Stomach (tissue), 9 donors: ENCODE measurements around the gene SMG1. TPM values are rescaled to one million over a fixed set of nuclear protein-coding genes. Genes with fewer than 3 reads are reported as not detected.

ENCODE experiments used
- DNase-seq, 2 donors: peaks; one replicate each; pipeline versions ENCODE4 v3.0.0 to v3.0.0-alpha.2; 2013 to 2019
- H3K27ac ChIP-seq, 5 donors: fragments of 200-600 bp in 4 of 5; sonication (generic) in 4 of 5; one replicate each; pipeline ENCODE4 v1.5.1; 2013 to 2019; ENCODE audit warnings: mild to moderate bottlenecking in 1 of 5, moderate library complexity in 1 of 5
- H3K27me3 ChIP-seq, 3 donors: fragments of 200-600 bp; sonication (generic); one replicate each; pipeline ENCODE4 v1.5.1; 2017 to 2019; ENCODE audit warnings: mixed run types in 1 of 3
- H3K36me3 ChIP-seq, 4 donors: fragments of 200-600 bp; sonication (generic); 1 replicate in 3 of 4; 2 replicates in 1 of 4; pipeline ENCODE4 v1.5.1; 2016 to 2019
- H3K4me1 ChIP-seq, 4 donors: fragments of 200-600 bp; sonication (generic); one replicate each; pipeline ENCODE4 v1.5.1; 2016 to 2019
- H3K4me3 ChIP-seq, 4 donors: fragments of 200-600 bp; sonication (generic) in 3 of 4; one replicate each; pipeline ENCODE4 v1.5.1; 2016 to 2019; ENCODE audit warnings: mild to moderate bottlenecking in 1 of 4
- H3K9me3 ChIP-seq, 4 donors: fragments of 200-600 bp; sonication (generic); one replicate each; pipeline ENCODE4 v1.5.1; 2016 to 2019
- CTCF ChIP-seq, 7 experiments: fragments of 450-650 bp in 4 of 7; fragments of 200-600 bp in 3 of 7; sonication (generic) in 3 of 7; IDR thresholded peaks; one replicate each; pipeline ENCODE4 v1.5.1; 2016 to 2019; ENCODE audit warnings: antibody characterized with exemption in 7 of 7, control low read depth in 2 of 7, mild to moderate bottlenecking in 1 of 7
- EP300 ChIP-seq: sonication (generic); formaldehyde crosslinking; IDR thresholded peaks from one replicate; pipeline ENCODE4 v1.6.1; 2017; ENCODE audit warnings: antibody characterized with exemption
- POLR2A ChIP-seq, 4 donors: fragments of 450-650 bp; IDR thresholded peaks; one replicate each; pipeline ENCODE4 v1.6.1; 2016; ENCODE audit warnings: antibody characterized with exemption in 4 of 4, control low read depth in 2 of 4, mild to moderate bottlenecking in 1 of 4, moderate library complexity in 1 of 4
- POLR2AphosphoS5 ChIP-seq, 3 donors: sonication (generic); formaldehyde crosslinking; IDR thresholded peaks; one replicate each; pipeline ENCODE4 v1.6.1; 2016; ENCODE audit warnings: antibody characterized with exemption in 3 of 3
- WGBS, 5 donors: extraction: QIAGEN DNeasy Blood & Tissue Kit in 3 of 5; methylation state at CpG; one replicate each; pipeline versions ENCODE4 v1.1.5 to v1.1.7; 2013 to 2018; 5-methylcytosine and 5-hydroxymethylcytosine counted together
- intact Hi-C: fragments of 100-400 bp; cut with DNase I; formaldehyde crosslinking; loops from one replicate; pipeline ENCODE4 v1.15.1; 2023; ENCODE audit warnings: low total_unique reads
- polyA plus RNA-seq, 3 donors: library from polyadenylated mRNA; stranded (reverse); fragments of 200-250 nt; gene quantifications; one replicate each; pipeline ENCODE4 v1.2.3, GENCODE V29; 2013
- total RNA-seq, 5 donors: library from RNA; depleted of rRNA; stranded (reverse); fragments of >200 nt; gene quantifications; one replicate each; pipeline versions ENCODE4 v1.1.0 to v1.2.3, GENCODE V29; 2014 to 2016
- donor health status: healthy with polysubstance abuse.
- donor health status: Bipolar disorder and iron deficiency.
- donor health status: healthy.

The SMG1 gene
- total and polyA plus RNA-seq, 8 donors: 3.8 to 135 (median 61.0) TPM

GRCh38 chr16:18833707-18834505 is 92.3 kb downstream of the SMG1 start:
- Histone ChIP-seq H3K27ac (no peak overlapping the region), H3K27me3 (no peaks in the 10 kb centered on the region), H3K36me3 (peaks cover 70 to 100% (median 100%) of the 10 kb centered on the region in 4 donors), H3K4me1 (no peaks in the 10 kb centered on the region), H3K4me3 (no peak overlapping the region), H3K9me3 (no peaks in the 10 kb centered on the region)
- TF ChIP-seq POLR2AphosphoS5 (IDR thresholded peaks at IDR 0.05) (no peak), CTCF (IDR thresholded peaks at IDR 0.05) (no peak), EP300 (no peak), POLR2A (IDR thresholded peaks at IDR 0.05) (no peak)
- DNase-seq: no peak
- intact Hi-C loops: no loop called here
- 88 to 93% (median 90%) methylated on average over 9 of the region's 9 CpGs for WGBS, 5 donors

GRCh38 chr16:18832613-18833012 is 93.6 kb downstream of the SMG1 start:
- DNase-seq: no peak
- intact Hi-C loops: no loop called here
- Histone ChIP-seq H3K4me1 (no peaks in the 10 kb centered on the region), H3K4me3 (no peak overlapping the region), H3K9me3 (no peaks in the 10 kb centered on the region), H3K27ac (no peak overlapping the region), H3K36me3 (peaks cover 65 to 100% (median 100%) of the 10 kb centered on the region in 4 donors), H3K27me3 (no peaks in the 10 kb centered on the region)
- TF ChIP-seq POLR2AphosphoS5 (IDR thresholded peaks at IDR 0.05) (no peak), EP300 (no peak), POLR2A (IDR thresholded peaks at IDR 0.05) (no peak), CTCF (IDR thresholded peaks at IDR 0.05) (no peak)
- WGBS, 5 donors: 85 to 95% (median 93%) methylated on average over 8 of the region's 8 CpGs

- H3K36me3 ChIP-seq: peaks cover 62 to 97% (median 97%) of the 10 kb centered on the region in 4 donors
- no peak overlapping the region for H3K27ac ChIP-seq
- no peaks in the 10 kb centered on the region for H3K9me3 ChIP-seq
- H3K4me1 ChIP-seq: no peaks in the 10 kb centered on the region
- TF ChIP-seq POLR2AphosphoS5 (IDR thresholded peaks at IDR 0.05): no peak
- intact Hi-C loops: no loop called here
- DNase-seq: no peak
- no peaks in the 10 kb centered on the region for H3K27me3 ChIP-seq
- no peak overlapping the region for H3K4me3 ChIP-seq
- 70 to 92% (median 85%) methylated on average over 2 of the region's 2 CpGs for WGBS, 5 donors
These were observed 94.2 kb downstream of the SMG1 start for GRCh38 chr16:18832006-18832405.

DNA sequence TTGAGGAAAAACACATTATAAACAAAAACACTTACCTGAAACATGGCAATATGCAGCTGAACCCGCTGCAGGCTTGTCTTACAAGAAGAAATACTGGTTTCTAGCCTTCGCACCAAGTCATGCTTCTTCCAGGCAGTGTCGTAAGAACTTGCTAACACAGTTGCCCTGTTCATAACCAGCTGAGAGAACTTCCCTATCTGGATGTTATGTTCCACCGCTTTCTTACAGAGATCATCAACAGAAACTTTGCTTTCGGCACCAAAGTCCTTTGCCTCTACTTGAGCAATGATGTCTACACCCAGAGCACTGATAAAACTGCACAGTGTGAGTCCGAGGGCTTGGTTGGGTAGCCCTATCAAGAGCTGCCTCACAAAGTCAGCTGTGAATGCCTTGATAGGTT is 97.0 kb downstream of the SMG1 start:
- Histone ChIP-seq H3K27me3 (no peaks in the 10 kb centered on the region), H3K4me1 (no peaks in the 10 kb centered on the region), H3K9me3 (no peaks in the 10 kb centered on the region), H3K4me3 (no peak overlapping the region), H3K27ac (no peak overlapping the region), H3K36me3 (peaks cover 38 to 73% (median 73%) of the 10 kb centered on the region in 4 donors)
- TF ChIP-seq POLR2A (IDR thresholded peaks at IDR 0.05): no peak
- 89 to 97% (median 95%) methylated on average over 6 of the region's 6 CpGs for WGBS, 5 donors
- no peak for DNase-seq
- intact Hi-C loops: no loop called here

- intact Hi-C loops: no loop called here
- Histone ChIP-seq H3K4me3 (no peak overlapping the region), H3K27ac (no peak overlapping the region), H3K9me3 (no peaks in the 10 kb centered on the region), H3K27me3 (no peaks in the 10 kb centered on the region), H3K4me1 (no peaks in the 10 kb centered on the region), H3K36me3 (peaks cover 32 to 59% (median 59%) of the 10 kb centered on the region in 4 donors)
- 88 to 94% (median 92%) methylated on average over 4 of the region's 4 CpGs for WGBS, 5 donors
- no peak for DNase-seq
- no peak for TF ChIP-seq POLR2AphosphoS5 (IDR thresholded peaks at IDR 0.05)
- no peak for TF ChIP-seq CTCF (IDR thresholded peaks at IDR 0.05)
- TF ChIP-seq POLR2A (IDR thresholded peaks at IDR 0.05): no peak
- no peak for TF ChIP-seq EP300
These were observed 98.3 kb downstream of the SMG1 start for GRCh38 chr16:18827890-18828289.
